HEK293 (cell line): ENCODE results near the gene METTL16.

ENCODE experiments used
- ZNF701 ChIP-seq: fragments of 450-650 bp; formaldehyde crosslinking; IDR thresholded peaks from 2 replicates; pipeline ENCODE4 v1.5.1; 2016; ENCODE audit warnings: missing biosample characterization, missing genetic modification characterization
- ZNF791 ChIP-seq: fragments of 450-650 bp; formaldehyde crosslinking; IDR thresholded peaks from 2 replicates; pipeline ENCODE4 v1.5.1; 2016; ENCODE audit warnings: missing biosample characterization, missing genetic modification characterization
- TF ChIP-seq, protein P1 (sequence below): fragments of 450-650 bp; formaldehyde crosslinking; IDR thresholded peaks from 2 replicates; pipeline ENCODE4 v1.5.1; 2016; ENCODE audit warnings: missing biosample characterization, missing genetic modification characterization
- TF ChIP-seq, protein P2 (sequence below): fragments of 450-650 bp; formaldehyde crosslinking; IDR thresholded peaks from 2 replicates; pipeline ENCODE4 v1.5.1; 2016; ENCODE audit warnings: missing biosample characterization, missing genetic modification characterization

DNA sequence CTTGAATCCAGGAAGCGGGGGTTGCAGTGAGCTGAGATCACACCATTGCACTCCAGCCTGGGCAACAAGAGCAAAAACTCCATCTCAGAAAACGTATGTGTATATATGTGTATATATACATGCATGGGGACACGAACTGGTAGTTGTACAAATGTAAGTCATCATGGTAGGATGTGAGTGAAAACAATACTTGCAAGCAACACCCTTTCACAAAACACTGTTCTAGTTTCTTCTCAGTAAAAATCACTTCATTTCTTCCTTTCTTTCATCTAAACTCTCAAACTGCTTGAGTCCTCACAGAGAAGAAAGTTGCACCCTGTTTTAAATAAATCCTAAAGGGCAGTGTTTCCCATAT, 51.8 kb downstream of the METTL16 start:
- TF ChIP-seq, protein P1, sequence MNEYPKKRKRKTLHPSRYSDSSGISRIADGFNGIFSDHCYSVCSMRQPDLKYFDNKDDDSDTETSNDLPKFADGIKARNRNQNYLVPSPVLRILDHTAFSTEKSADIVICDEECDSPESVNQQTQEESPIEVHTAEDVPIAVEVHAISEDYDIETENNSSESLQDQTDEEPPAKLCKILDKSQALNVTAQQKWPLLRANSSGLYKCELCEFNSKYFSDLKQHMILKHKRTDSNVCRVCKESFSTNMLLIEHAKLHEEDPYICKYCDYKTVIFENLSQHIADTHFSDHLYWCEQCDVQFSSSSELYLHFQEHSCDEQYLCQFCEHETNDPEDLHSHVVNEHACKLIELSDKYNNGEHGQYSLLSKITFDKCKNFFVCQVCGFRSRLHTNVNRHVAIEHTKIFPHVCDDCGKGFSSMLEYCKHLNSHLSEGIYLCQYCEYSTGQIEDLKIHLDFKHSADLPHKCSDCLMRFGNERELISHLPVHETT (tag by site-specific recombination), result no peak
- TF ChIP-seq ZNF791, result no peak
- no peak for TF ChIP-seq ZNF701 (tag by site-specific recombination)
- TF ChIP-seq, protein P2, sequence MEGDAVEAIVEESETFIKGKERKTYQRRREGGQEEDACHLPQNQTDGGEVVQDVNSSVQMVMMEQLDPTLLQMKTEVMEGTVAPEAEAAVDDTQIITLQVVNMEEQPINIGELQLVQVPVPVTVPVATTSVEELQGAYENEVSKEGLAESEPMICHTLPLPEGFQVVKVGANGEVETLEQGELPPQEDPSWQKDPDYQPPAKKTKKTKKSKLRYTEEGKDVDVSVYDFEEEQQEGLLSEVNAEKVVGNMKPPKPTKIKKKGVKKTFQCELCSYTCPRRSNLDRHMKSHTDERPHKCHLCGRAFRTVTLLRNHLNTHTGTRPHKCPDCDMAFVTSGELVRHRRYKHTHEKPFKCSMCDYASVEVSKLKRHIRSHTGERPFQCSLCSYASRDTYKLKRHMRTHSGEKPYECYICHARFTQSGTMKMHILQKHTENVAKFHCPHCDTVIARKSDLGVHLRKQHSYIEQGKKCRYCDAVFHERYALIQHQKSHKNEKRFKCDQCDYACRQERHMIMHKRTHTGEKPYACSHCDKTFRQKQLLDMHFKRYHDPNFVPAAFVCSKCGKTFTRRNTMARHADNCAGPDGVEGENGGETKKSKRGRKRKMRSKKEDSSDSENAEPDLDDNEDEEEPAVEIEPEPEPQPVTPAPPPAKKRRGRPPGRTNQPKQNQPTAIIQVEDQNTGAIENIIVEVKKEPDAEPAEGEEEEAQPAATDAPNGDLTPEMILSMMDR (tag by site-specific recombination), result no peak
